ENCODE data around the gene RTCB.
A peak's percentile ranks its signal among the peaks of the same experiment; 100 is the strongest.

The RTCB gene

GRCh38 chr22:32395107-32395506, 16.9 kb downstream of the RTCB start:
- Mint-ChIP-seq H3K9me3 (no peaks in the 10 kb centered on the region), H3K27ac (no peak overlapping the region), H3K4me1 (no peaks in the 10 kb centered on the region), H3K36me3 (ENCODE audit: low read depth) (peaks cover 87% of the 10 kb centered on the region), H3K27me3 (ENCODE audit: low read depth) (no peaks in the 10 kb centered on the region), H3K4me3 (no peak overlapping the region)
- TF ChIP-seq CTCF (IDR thresholded peaks at IDR 0.05; ENCODE audit: unreplicated experiment in 3 of 3), result no peak

GRCh38 chr22:32389685-32390084, 22.4 kb downstream of the RTCB start:
- Mint-ChIP-seq H3K9me3 (no peaks in the 10 kb centered on the region), H3K4me3 (no peak overlapping the region), H3K36me3 (ENCODE audit: low read depth) (peaks cover 74% of the 10 kb centered on the region), H3K4me1 (no peaks in the 10 kb centered on the region), H3K27ac (peak overlapping the region in 1 of 3 experiments; percentile 43), H3K27me3 (ENCODE audit: low read depth) (no peaks in the 10 kb centered on the region)
- peak; percentile 24 to 49 (median 25) for TF ChIP-seq CTCF (IDR thresholded peaks at IDR 0.05; ENCODE audit: unreplicated experiment in 3 of 3)

- peaks cover 42% of the 10 kb centered on the region for H3K36me3 Mint-ChIP-seq (ENCODE audit: low read depth)
- no peaks in the 10 kb centered on the region for H3K27me3 Mint-ChIP-seq (ENCODE audit: low read depth)
- no peak for TF ChIP-seq CTCF (IDR thresholded peaks at IDR 0.05; ENCODE audit: unreplicated experiment in 3 of 3)
- no peaks in the 10 kb centered on the region for H3K4me1 Mint-ChIP-seq
- no peak overlapping the region for H3K27ac Mint-ChIP-seq
- H3K4me3 Mint-ChIP-seq, result no peak overlapping the region
- H3K9me3 Mint-ChIP-seq, result no peaks in the 10 kb centered on the region
These were observed 26.4 kb downstream of the RTCB start for GRCh38 chr22:32385681-32386080.

- peaks cover 4% of the 10 kb centered on the region for H3K27me3 Mint-ChIP-seq (ENCODE audit: low read depth)
- H3K4me3 Mint-ChIP-seq, result no peak overlapping the region
These were observed 31.1 kb downstream of the RTCB start for GRCh38 chr22:32380991-32381390.

GRCh38 chr22:32378707-32379272, 33.3 kb downstream of the RTCB start:
- H3K27ac Mint-ChIP-seq, result no peak overlapping the region
- no peaks in the 10 kb centered on the region for H3K9me3 Mint-ChIP-seq
- peak; percentile 28 to 58 (median 42) for TF ChIP-seq CTCF (IDR thresholded peaks at IDR 0.05; ENCODE audit: unreplicated experiment in 3 of 3)
- H3K4me1 Mint-ChIP-seq, result no peaks in the 10 kb centered on the region
- H3K36me3 Mint-ChIP-seq (ENCODE audit: low read depth), result no peaks in the 10 kb centered on the region
- peaks cover 7% of the 10 kb centered on the region for H3K27me3 Mint-ChIP-seq (ENCODE audit: low read depth)
- H3K4me3 Mint-ChIP-seq, result no peak overlapping the region

More at GRCh38 chr22:32380991-32381390, 31.1 kb downstream of the RTCB start:
- no peak for TF ChIP-seq CTCF (IDR thresholded peaks at IDR 0.05; ENCODE audit: unreplicated experiment in 3 of 3)
- H3K9me3 Mint-ChIP-seq, result no peaks in the 10 kb centered on the region
- no peaks in the 10 kb centered on the region for H3K4me1 Mint-ChIP-seq
- peaks cover 7% of the 10 kb centered on the region for H3K36me3 Mint-ChIP-seq (ENCODE audit: low read depth)
- no peak overlapping the region for H3K27ac Mint-ChIP-seq

- Mint-ChIP-seq H3K4me1 (no peaks in the 10 kb centered on the region), H3K36me3 (ENCODE audit: low read depth) (no peaks in the 10 kb centered on the region), H3K4me3 (no peak overlapping the region), H3K27me3 (ENCODE audit: low read depth) (peaks cover 7% of the 10 kb centered on the region), H3K27ac (no peak overlapping the region), H3K9me3 (no peaks in the 10 kb centered on the region)
- TF ChIP-seq CTCF (IDR thresholded peaks at IDR 0.05; ENCODE audit: unreplicated experiment in 3 of 3), result no peak
These were observed 35.4 kb downstream of the RTCB start for GRCh38 chr22:32376681-32377080.
